ENCODE data around the gene LRBA.

GRCh38 chr4:150723727-150724411 lies 291.2 kb downstream of the LRBA start:
- no peak for TF ChIP-seq CTCF (IDR thresholded peaks at IDR 0.05)
- no peak for TF ChIP-seq POLR2A (IDR thresholded peaks at IDR 0.05; ENCODE audit: low read length)
- no peak for TF ChIP-seq SREBF2 (IDR thresholded peaks at IDR 0.05)
- no peak for TF ChIP-seq MAFK (IDR thresholded peaks at IDR 0.05; ENCODE audit: partially characterized antibody)
- TF ChIP-seq EHF (CRISPR knock-in tag; IDR thresholded peaks at IDR 0.05) = no peak
- TF ChIP-seq USF2 (IDR thresholded peaks at IDR 0.05) = no peak
- TF ChIP-seq, protein P1, sequence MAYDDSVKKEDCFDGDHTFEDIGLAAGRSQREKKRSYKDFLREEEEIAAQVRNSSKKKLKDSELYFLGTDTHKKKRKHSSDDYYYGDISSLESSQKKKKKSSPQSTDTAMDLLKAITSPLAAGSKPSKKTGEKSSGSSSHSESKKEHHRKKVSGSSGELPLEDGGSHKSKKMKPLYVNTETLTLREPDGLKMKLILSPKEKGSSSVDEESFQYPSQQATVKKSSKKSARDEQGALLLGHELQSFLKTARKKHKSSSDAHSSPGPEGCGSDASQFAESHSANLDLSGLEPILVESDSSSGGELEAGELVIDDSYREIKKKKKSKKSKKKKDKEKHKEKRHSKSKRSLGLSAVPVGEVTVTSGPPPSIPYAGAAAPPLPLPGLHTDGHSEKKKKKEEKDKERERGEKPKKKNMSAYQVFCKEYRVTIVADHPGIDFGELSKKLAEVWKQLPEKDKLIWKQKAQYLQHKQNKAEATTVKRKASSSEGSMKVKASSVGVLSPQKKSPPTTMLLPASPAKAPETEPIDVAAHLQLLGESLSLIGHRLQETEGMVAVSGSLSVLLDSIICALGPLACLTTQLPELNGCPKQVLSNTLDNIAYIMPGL (CRISPR knock-in tag; IDR thresholded peaks at IDR 0.05; ENCODE audit: borderline replicate concordance) = no peak

Measured in A549 (cell line).